GM19395 (cell line): ENCODE results near the gene RELN.

ENCODE experiments used
- ATAC-seq: cut with Tn5 transposase; IDR thresholded peaks from one replicate; pipeline ENCODE4 v1.9.1; 2021; ENCODE audit warnings: mild to moderate bottlenecking, moderate library complexity; ENCODE audit not compliant: unreplicated experiment

Gene RELN

DNA sequence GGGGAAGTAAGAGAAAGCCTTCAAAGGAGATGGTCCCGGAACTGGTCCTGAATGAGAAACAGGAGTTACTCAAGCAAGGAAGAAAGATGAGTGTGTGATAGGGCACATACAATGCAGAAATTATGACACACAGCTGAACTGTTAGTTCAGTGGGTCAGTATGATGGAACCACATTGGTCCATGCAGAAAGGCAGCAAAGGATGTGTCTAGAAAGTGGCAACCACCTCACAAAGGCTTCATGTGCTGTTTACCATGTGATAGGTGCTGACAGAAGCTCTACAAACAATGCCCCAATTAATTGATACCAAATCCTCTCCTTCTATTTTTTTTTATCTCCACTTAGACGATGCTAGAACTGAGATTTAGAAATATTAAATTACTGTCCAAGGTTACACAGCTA, 258.3 kb downstream of the RELN start:
- no peak for ATAC-seq

DNA sequence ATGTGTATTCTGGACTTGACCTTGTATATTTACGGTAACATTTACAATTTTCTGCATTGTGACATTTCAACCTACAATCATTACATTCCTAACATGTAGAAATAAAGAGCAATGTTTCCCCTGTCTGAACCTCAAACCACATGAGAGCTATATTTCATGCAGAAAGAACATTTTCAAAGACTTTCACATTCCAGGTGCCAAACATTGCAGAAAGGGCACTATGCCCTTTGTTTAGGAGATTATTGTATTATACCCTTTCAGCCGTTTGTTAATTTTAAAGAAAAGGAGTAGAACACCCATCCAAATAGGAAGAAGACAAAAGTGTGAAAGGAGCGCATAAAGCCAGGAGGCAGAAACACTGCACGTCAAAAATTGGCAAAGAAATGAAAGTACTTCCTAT, 260.4 kb downstream of the RELN start:
- ATAC-seq: no peak

- no peak for ATAC-seq
Measured at GRCh38 chr7:103727982-103728610, 261.4 kb downstream of the RELN start.

GRCh38 chr7:103719070-103719469, 270.4 kb downstream of the RELN start:
- no peak for ATAC-seq

- no peak for ATAC-seq
Measured at GRCh38 chr7:103718482-103719061, 270.9 kb downstream of the RELN start.

- ATAC-seq: no peak
Measured at GRCh38 chr7:103717574-103717973, 271.9 kb downstream of the RELN start.

- ATAC-seq: no peak
Measured at GRCh38 chr7:103715376-103716120, 273.9 kb downstream of the RELN start.

DNA sequence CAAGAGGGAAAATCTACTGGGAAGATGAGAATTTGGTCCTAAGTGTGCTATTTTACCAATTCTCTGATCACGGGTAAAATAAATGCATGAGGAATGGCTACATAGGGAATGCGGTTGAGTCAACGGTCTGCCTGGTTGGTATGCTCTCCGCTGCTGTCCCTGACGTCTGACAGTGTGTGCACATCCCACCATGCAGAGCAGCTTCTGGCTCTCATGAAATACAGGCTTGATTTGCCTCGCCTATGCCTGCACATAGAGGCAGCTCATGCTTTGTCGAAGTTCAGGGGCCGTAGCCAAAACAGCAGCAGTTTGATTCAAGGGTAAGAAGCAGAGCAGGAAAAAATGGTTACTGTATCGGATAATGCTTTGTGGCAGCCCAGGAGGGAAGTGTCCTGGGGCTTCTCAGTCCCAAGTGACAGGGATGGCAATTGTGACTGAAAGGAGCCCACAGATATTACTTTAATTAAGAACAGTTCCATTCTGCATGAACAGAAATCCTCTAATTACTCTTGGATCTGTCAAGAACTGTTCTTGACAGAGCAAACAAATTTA, 275.0 kb downstream of the RELN start:
- ATAC-seq: no peak

DNA sequence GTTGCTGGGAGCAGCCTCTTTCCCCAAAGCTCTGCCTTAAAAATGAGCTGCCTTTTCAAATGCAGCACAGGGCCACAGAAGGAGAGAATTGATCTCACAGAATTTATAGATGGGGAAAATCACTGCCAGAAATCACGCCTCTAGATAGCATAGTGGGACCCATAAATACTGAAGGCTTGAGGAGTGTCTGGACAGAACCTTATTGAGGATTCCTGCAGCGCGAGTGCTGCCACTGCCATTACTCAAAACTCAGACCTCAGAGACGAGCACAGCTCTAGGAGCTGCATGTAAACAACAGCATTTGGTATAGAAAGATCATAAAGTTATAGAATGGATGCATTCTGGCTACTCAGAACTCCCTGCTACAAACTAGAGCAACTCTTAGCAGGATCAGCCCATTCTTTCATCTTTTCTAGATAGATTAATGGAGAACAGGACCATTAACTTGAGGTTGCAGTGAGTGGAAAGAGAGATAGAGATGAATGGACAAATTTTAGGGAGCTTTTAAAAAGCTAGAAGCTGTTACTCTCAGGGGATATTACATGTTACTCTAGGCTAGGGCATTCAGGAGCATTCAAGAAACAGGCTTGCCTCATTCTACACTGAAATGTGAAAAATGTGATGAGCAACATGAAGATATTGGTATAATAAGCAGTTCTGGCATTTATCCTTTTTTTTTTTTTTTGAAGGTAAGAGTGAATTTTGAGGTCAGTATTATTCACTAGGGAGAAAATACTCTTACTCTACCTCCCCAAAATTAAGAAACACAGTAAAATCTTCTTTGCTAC, 276.3 kb downstream of the RELN start:
- no peak for ATAC-seq

DNA sequence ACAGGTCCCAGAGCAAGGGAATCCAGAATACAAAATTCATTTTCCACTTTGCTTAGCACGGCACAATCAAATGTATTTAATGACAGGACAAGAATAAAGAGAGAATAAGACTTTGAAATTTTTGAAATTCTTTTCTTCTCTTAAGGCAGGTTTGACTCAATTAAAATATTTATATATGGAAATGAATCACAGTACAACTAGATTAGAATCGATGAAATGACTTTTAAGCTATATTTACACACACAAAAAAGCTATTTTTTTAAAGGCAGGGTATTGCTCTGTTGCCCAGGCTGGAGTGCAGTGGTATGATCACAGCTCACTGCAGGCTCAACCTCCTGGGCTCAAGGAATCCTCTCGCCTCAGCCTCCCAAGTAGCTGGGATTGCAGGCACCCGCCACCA, 278.0 kb downstream of the RELN start:
- no peak for ATAC-seq

- no peak for ATAC-seq
Measured at GRCh38 chr7:103710247-103710646, 279.2 kb downstream of the RELN start.

DNA sequence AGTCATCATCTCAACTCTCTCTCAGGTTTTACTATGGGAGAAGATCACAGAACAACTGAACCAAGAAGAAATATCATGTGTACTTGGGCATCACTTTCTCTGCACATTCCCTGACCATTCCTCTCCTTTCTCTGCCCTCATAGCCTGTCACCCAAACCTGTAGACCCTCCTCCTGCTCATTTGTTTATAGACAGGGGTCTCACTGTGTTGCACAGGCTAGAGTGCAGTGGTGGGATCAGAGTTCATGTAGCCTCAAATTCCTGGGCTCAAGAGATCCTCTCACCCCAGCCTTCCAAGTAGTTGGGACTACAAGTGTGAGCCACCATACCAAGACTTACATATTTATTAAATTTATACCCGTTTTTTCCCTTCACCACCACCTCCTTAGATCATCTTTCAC, 282.7 kb downstream of the RELN start:
- ATAC-seq: no peak

DNA sequence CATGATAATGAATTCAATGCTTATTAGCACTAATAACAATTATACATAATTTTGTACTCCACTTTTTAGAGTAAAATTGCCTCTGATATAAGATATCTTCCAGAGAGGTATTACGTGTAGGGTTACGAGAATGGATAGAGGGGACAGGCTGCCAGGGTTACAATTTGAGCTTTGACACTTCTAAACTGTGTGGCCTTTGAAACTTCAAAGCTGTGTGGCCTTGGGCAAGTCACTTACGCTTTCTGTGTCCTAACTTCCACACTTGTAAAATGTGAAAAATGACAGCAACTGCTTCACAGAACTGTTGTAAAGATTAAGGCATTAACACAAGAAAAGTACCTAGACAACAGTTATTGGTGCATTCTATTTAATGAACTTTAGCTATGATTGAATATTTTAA, 283.9 kb downstream of the RELN start:
- ATAC-seq: no peak

GRCh38 chr7:103704701-103705100, 284.8 kb downstream of the RELN start:
- ATAC-seq: no peak

DNA sequence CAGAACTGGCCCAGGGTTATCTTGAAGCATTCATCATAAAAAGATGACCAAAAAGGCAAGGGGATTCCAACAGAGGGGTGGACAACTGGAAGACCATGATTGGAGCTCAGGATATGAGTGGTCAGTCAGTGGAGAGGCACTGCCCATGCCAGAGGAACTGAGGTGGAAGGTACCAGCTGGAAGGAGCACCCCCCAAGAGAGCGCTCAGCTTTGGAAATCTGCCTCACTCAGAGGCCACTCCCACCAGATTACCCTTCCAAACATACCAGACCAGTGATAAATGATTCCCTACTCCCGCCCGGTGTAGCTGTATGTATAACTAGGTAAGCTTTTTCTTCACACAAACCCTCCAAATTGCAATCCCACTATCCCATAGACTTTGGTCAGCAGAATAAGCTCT, 286.5 kb downstream of the RELN start:
- ATAC-seq: no peak

DNA sequence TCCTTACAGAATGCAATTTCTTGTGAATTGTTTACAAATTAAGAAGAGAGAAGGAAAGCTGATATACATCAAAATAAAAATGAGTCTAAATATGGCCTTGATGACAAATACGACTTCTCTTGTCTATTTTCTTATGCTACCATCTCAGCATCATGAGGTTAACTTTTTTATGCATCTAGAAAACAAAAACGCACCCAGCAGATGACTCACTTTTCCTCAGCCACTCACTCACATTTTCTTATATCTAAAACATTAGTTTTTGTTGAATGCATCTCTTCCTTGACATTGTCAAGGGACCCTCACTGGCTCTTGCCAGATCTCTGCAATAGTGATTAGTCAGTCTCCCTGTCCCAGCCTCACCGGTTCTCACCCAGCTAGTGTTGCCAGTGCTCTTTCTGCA, 287.0 kb downstream of the RELN start:
- no peak for ATAC-seq

DNA sequence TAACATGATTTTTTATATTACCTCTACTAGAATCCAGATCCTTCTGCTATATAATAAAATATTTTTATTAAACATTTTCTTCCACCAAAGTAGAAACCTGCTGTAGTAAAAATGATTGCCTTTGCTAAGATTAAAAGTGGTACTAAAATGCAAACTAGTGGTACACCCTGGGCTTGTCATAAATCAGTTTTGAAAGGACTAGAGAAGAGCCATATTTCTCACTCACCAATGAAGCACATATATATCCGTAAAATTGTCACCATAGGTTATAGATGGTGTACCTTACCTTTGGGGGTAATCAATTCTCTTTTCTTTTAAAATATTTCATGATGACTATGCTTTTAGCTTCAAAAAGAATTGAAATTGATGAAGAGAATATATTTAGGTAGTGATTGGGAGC, 290.4 kb downstream of the RELN start:
- ATAC-seq: no peak

DNA sequence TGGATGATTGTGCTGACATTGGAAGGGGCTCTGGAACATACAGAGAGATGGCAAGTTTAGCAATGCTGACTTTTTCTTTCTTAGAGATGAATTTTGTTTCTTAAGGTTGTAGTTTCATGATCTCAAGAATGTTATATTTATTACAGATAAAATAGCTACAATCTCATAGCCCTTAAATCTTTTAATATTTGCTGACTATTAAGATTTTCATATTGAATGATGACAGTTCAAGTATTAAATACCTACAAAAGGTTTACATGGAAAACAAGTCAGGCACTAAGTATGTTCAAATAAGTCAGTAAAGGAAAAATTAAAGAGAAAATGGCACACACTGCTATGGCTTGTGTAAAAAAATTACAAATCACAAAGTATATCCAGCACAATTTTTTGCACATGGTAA, 291.4 kb downstream of the RELN start:
- ATAC-seq: no peak

- ATAC-seq: no peak
Measured at GRCh38 chr7:103695521-103695920, 293.9 kb downstream of the RELN start.

- no peak for ATAC-seq
Measured at GRCh38 chr7:103694304-103694703, 295.2 kb downstream of the RELN start.

DNA sequence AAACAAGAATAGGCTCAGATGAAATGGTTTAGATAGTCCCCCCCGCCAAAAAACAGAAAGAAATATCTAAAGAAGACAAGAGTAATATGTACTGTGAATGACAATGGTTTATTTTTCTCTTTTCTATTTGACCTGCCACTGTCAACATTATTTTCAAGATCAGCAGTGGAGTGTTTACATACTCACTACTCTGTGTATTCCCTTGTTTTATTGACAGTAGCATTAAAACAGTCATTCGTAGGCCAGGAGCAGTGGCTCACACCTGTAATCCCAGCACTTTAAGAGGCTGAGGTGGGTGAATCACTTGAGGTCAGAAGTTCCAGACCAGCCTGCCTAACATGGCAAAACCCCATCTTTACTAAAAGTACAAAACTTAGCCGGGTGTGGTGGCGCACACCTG, 298.2 kb downstream of the RELN start:
- no peak for ATAC-seq
